Testis (tissue), 3 donors: ENCODE measurements around the gene NCCRP1. TPM values are rescaled to one million over a fixed set of nuclear protein-coding genes. Genes with fewer than 3 reads are reported as not detected.

ENCODE experiments used
- DNase-seq: peaks from one replicate; pipeline ENCODE4 v3.0.0-alpha.2; 2019
- H3K27ac ChIP-seq, 2 donors: fragments of 200-600 bp; sonication (generic); one replicate each; pipeline ENCODE4 v1.5.1; 2019
- H3K27me3 ChIP-seq: fragments of 200-600 bp; sonication (generic); one replicate; pipeline ENCODE4 v1.5.1; 2019
- H3K36me3 ChIP-seq: fragments of 200-600 bp; sonication (generic); one replicate; pipeline ENCODE4 v1.5.1; 2017; ENCODE audit warnings: low read depth; ENCODE audit errors: missing control alignments
- H3K4me1 ChIP-seq: fragments of 200-600 bp; sonication (generic); one replicate; pipeline ENCODE4 v1.5.1; 2019
- H3K4me3 ChIP-seq, 2 donors: fragments of 200-600 bp; sonication (generic); one replicate each; pipeline ENCODE4 v1.5.1; 2017 to 2019
- H3K9me3 ChIP-seq: fragments of 200-600 bp; sonication (generic); one replicate; pipeline ENCODE4 v1.5.1; 2017
- CTCF ChIP-seq, 3 experiments: fragments of 450-650 bp in 2 of 3; fragments of 200-600 bp in 1 of 3; sonication (generic) in 1 of 3; IDR thresholded peaks; one replicate each; pipeline ENCODE4 v1.5.1; 2016 to 2019; ENCODE audit warnings: antibody characterized with exemption in 3 of 3, mild to moderate bottlenecking in 2 of 3, moderate library complexity in 1 of 3
- POLR2A ChIP-seq: fragments of 450-650 bp; IDR thresholded peaks from one replicate; pipeline ENCODE4 v1.6.1; 2017; ENCODE audit warnings: antibody characterized with exemption, mild to moderate bottlenecking, moderate library complexity
- WGBS, 2 donors: methylation state at CpG; one replicate each; pipeline ENCODE4 v1.1.5; 2018; 5-methylcytosine and 5-hydroxymethylcytosine counted together
- intact Hi-C: fragments of 100-400 bp; cut with DNase I; formaldehyde crosslinking; loops from one replicate; pipeline ENCODE4 v1.15.1; 2023; ENCODE audit warnings: low total_unique reads
- polyA plus RNA-seq: library from polyadenylated mRNA; stranded (reverse); fragments of 350-450 nt; fragmentation: Illumina TruSeq; extraction: RNeasy Lipid Tissue Mini Kit (QIAGEN cat#74804); gene quantifications from one replicate; pipeline ENCODE4 v1.2.3, GENCODE V29; 2014; ENCODE audit warnings: low read depth, low replicate concordance; ENCODE audit not compliant: insufficient read depth
- total RNA-seq, 2 donors: library from RNA; depleted of rRNA; stranded (reverse); fragments of >200 nt; gene quantifications; one replicate each; pipeline ENCODE4 v1.2.3, GENCODE V29; 2016

NCCRP1 gene
- total and polyA plus RNA-seq, 3 donors from 2014 or later: 0.73 to 1.3 (median 1.1) TPM

GRCh38 chr19:39170386-39171231, 26.2 kb upstream of the NCCRP1 start:
- Histone ChIP-seq H3K27ac (no peak overlapping the region), H3K27me3 (no peaks in the 10 kb centered on the region), H3K36me3 (no peaks in the 10 kb centered on the region), H3K4me1 (peaks cover 13% of the 10 kb centered on the region), H3K9me3 (no peaks in the 10 kb centered on the region), H3K4me3 (no peak overlapping the region)
- intact Hi-C loops: no loop called here
- WGBS, 2 donors: 76 to 82% methylated on average over 8 to 17 of the region's 17 CpGs
- TF ChIP-seq POLR2A (no peak), CTCF (IDR thresholded peaks at IDR 0.05) (no peak)
- no peak for DNase-seq

- H3K27ac ChIP-seq: no peak overlapping the region
- no peak for DNase-seq
- peaks cover 8% of the 10 kb centered on the region for H3K4me1 ChIP-seq
- H3K36me3 ChIP-seq: no peaks in the 10 kb centered on the region
- intact Hi-C loops: no loop called here
- H3K9me3 ChIP-seq: no peaks in the 10 kb centered on the region
- no peaks in the 10 kb centered on the region for H3K27me3 ChIP-seq
- TF ChIP-seq POLR2A (no peak), CTCF (IDR thresholded peaks at IDR 0.05) (no peak)
- H3K4me3 ChIP-seq: no peak overlapping the region
- 79 to 83% methylated on average over 17 to 27 of the region's 27 CpGs for WGBS, 2 donors
Measured at GRCh38 chr19:39171479-39172465, 25.0 kb upstream of the NCCRP1 start.

- Histone ChIP-seq H3K9me3 (no peaks in the 10 kb centered on the region), H3K27ac (no peak overlapping the region), H3K4me3 (no peak overlapping the region), H3K4me1 (no peaks in the 10 kb centered on the region), H3K27me3 (no peaks in the 10 kb centered on the region), H3K36me3 (no peaks in the 10 kb centered on the region)
- intact Hi-C loops: no loop called here
- 91 to 94% methylated on average over 16 to 44 of the region's 45 CpGs for WGBS, 2 donors
- no peak for TF ChIP-seq POLR2A
- no peak for TF ChIP-seq CTCF (IDR thresholded peaks at IDR 0.05)
- DNase-seq: no peak
Measured at GRCh38 chr19:39172700-39173501, 23.9 kb upstream of the NCCRP1 start.

DNA sequence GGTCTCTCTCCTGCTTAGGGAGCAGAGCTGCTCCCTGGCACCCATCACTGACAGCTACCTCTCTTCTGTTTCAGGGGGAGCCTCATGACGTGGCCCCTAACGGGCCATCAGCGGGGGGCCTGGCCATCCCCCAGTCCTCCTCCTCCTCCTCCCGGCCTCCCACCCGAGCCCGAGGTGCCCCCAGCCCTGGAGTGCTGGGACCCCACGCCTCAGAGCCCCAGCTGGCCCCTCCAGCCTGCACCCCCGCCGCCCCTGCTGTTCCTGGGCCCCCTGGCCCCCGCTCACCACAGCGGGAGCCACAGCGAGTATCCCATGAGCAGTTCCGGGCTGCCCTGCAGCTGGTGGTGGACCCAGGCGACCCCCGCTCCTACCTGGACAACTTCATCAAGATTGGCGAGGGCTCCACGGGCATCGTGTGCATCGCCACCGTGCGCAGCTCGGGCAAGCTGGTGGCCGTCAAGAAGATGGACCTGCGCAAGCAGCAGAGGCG, 23.2 kb upstream of the NCCRP1 start:
- DNase-seq: no peak
- Histone ChIP-seq H3K4me1 (no peaks in the 10 kb centered on the region), H3K36me3 (no peaks in the 10 kb centered on the region), H3K27me3 (no peaks in the 10 kb centered on the region), H3K27ac (no peak overlapping the region), H3K4me3 (no peak overlapping the region), H3K9me3 (no peaks in the 10 kb centered on the region)
- intact Hi-C loops: no loop called here
- TF ChIP-seq CTCF (IDR thresholded peaks at IDR 0.05) (no peak), POLR2A (no peak)
- 88 to 94% methylated on average over 3 to 25 of the region's 25 CpGs for WGBS, 2 donors
